ENCODE data around the gene MYL9. TPM values are rescaled to one million over a fixed set of nuclear protein-coding genes. Genes with fewer than 3 reads are reported as not detected.

MYL9 gene
- polyA plus RNA-seq, 1 donor (not counting 4 experiments of a cell fraction or from before 2014, with no cell fraction given) = 1.7 TPM

- dilution Hi-C loops (cut with MboI; ENCODE audit: extremely low pct_ligation_motif_present, low sequenced_read_pairs) = no loop called here
- Histone ChIP-seq H3K36me3 (ENCODE audit: control insufficient read depth in 2 of 2, extremely low read depth in 1 of 2, insufficient read depth in 2 of 2, low read length in 2 of 2) (no peaks in the 10 kb centered on the region), H3K4me3 (ENCODE audit: control insufficient read depth in 2 of 3, extremely low read depth in 1 of 3, insufficient read depth in 2 of 3, low read depth in 1 of 3, low read length in 3 of 3) (peak within 1 kb of the TSS; percentile 56 to 77 (median 67)), H4K20me1 (ENCODE audit: control insufficient read depth, extremely low read depth, insufficient read depth, low read length) (no peaks in the 10 kb centered on the region), H3K27me3 (ENCODE audit: control insufficient read depth, extremely low read depth, insufficient read depth, low read length) (no peaks in the 10 kb centered on the region), H3K9ac (ENCODE audit: control insufficient read depth, extremely low read depth, insufficient read depth, low read length) (peak within 1 kb of the TSS; percentile 86), H3K9me3 (ENCODE audit: control insufficient read depth, low read depth, low read length) (no peaks in the 10 kb centered on the region), H3K27ac (ENCODE audit: control insufficient read depth, insufficient read depth, low read length) (peak within 1 kb of the TSS; percentile 58), H3K79me2 (ENCODE audit: control insufficient read depth, insufficient read depth, low read length) (peaks cover 16% of the 10 kb centered on the region), H3K9me1 (ENCODE audit: control insufficient read depth, extremely low read depth, insufficient read depth, low read length) (no peaks in the 10 kb centered on the region), H3K4me1 (ENCODE audit: control insufficient read depth, extremely low read depth, insufficient read depth, low read length) (peaks cover 26% of the 10 kb centered on the region), H3K4me2 (ENCODE audit: control insufficient read depth, extremely low read depth, insufficient read depth, low read depth, low read length) (peak within 1 kb of the TSS; percentile 91), H2AFZ (ENCODE audit: control insufficient read depth, low read length) (peak within 1 kb of the TSS; percentile 82)
- DNase-seq (ENCODE audit: low read depth, low spot score) (no peak), FAIRE-seq (no peak)
- TF ChIP-seq EZH2 (IDR thresholded peaks at IDR 0.05; ENCODE audit: low read length) = no peak
- no peak for TF ChIP-seq CTCF (optimal IDR thresholded peaks at IDR 0.05 in 1 of 3, IDR thresholded peaks at IDR 0.05 in 1 of 3, conservative IDR thresholded peaks at IDR 0.05 in 1 of 3; ENCODE audit: extremely low read depth in 1 of 3, insufficient read depth in 2 of 3, low read length in 3 of 3)
Observed at GRCh38 chr20:36573103-36573797, 31.9 kb downstream of the MYL9 start, which contains the start of gene TGIF2. TSS of gene TGIF2 (plus strand) at chr20:36573597. CDS start at chr20:36578775, 5,178 bp downstream.

- DNase-seq (ENCODE audit: low read depth, low spot score) = no peak
- dilution Hi-C loops (cut with MboI; ENCODE audit: extremely low pct_ligation_motif_present, low sequenced_read_pairs) = no loop called here
- FAIRE-seq = no peak
Observed at GRCh38 chr20:36573798-36574365, 32.6 kb downstream of the MYL9 start.

More at GRCh38 chr20:36573798-36574365, 32.6 kb downstream of the MYL9 start:
- no peaks in the 10 kb centered on the region for H3K9me3 ChIP-seq (ENCODE audit: control insufficient read depth, low read depth, low read length)
- H3K36me3 ChIP-seq (ENCODE audit: control insufficient read depth in 2 of 2, extremely low read depth in 1 of 2, insufficient read depth in 2 of 2, low read length in 2 of 2) = peaks cover 0 to 2% of the 10 kb centered on the region in 2 experiments
- no peaks in the 10 kb centered on the region for H3K9me1 ChIP-seq (ENCODE audit: control insufficient read depth, extremely low read depth, insufficient read depth, low read length)
- H3K79me2 ChIP-seq (ENCODE audit: control insufficient read depth, insufficient read depth, low read length) = peaks cover 16% of the 10 kb centered on the region
- H3K4me2 ChIP-seq (ENCODE audit: control insufficient read depth, extremely low read depth, insufficient read depth, low read depth, low read length) = peak overlapping the region; percentile 73
- peak overlapping the region; percentile 86 for H3K9ac ChIP-seq (ENCODE audit: control insufficient read depth, extremely low read depth, insufficient read depth, low read length)
- peak overlapping the region; percentile 54 for H3K27ac ChIP-seq (ENCODE audit: control insufficient read depth, insufficient read depth, low read length)
- peaks cover 26% of the 10 kb centered on the region for H3K4me1 ChIP-seq (ENCODE audit: control insufficient read depth, extremely low read depth, insufficient read depth, low read length)
- H4K20me1 ChIP-seq (ENCODE audit: control insufficient read depth, extremely low read depth, insufficient read depth, low read length) = no peaks in the 10 kb centered on the region
- H3K4me3 ChIP-seq (ENCODE audit: control insufficient read depth in 2 of 3, extremely low read depth in 1 of 3, insufficient read depth in 2 of 3, low read depth in 1 of 3, low read length in 3 of 3) = peak overlapping the region; percentile 56 to 77 (median 67)
- no peaks in the 10 kb centered on the region for H3K27me3 ChIP-seq (ENCODE audit: control insufficient read depth, extremely low read depth, insufficient read depth, low read length)
- no peak for TF ChIP-seq EZH2 (IDR thresholded peaks at IDR 0.05; ENCODE audit: low read length)
- no peak for TF ChIP-seq CTCF (optimal IDR thresholded peaks at IDR 0.05 in 1 of 3, IDR thresholded peaks at IDR 0.05 in 1 of 3, conservative IDR thresholded peaks at IDR 0.05 in 1 of 3; ENCODE audit: extremely low read depth in 1 of 3, insufficient read depth in 2 of 3, low read length in 3 of 3)
- H2AFZ ChIP-seq (ENCODE audit: control insufficient read depth, low read length) = peak overlapping the region; percentile 30

Data from keratinocyte (primary cell).